Subcutaneous abdominal adipose tissue (tissue), 5 donors: ENCODE data around the gene TEX2.
"Not testable (repeated sequence)": the region's sequence is repeated elsewhere in the genome, so short reads cannot be mapped to it uniquely, and the experiment has no call there.

Experiments
- H3K27ac ChIP-seq: one replicate; pipeline ENCODE4 v1.7.0; 2013; ENCODE audit warnings: low read depth, mild to moderate bottlenecking, inconsistent platforms, low read length, moderate library complexity
- H3K27me3 ChIP-seq, 5 donors: one replicate each; pipeline ENCODE4 v1.7.0; 2013; ENCODE audit warnings: low read length in 5 of 5, inconsistent platforms in 1 of 5; ENCODE audit not compliant: control insufficient read depth in 5 of 5, insufficient read depth in 4 of 5
- H3K36me3 ChIP-seq, 5 donors: one replicate each; pipeline ENCODE4 v1.7.0; 2013; ENCODE audit warnings: low read length in 5 of 5; ENCODE audit not compliant: control insufficient read depth in 5 of 5, insufficient read depth in 5 of 5
- H3K4me1 ChIP-seq, 5 donors: one replicate each; pipeline ENCODE4 v1.7.0; 2013; ENCODE audit warnings: low read length in 5 of 5, mild to moderate bottlenecking in 3 of 5, moderate library complexity in 1 of 5; ENCODE audit not compliant: control insufficient read depth in 5 of 5, insufficient read depth in 5 of 5
- H3K4me3 ChIP-seq, 5 donors: one replicate each; pipeline ENCODE4 v1.7.0; 2013; ENCODE audit warnings: low read length in 5 of 5, low read depth in 1 of 5
- H3K9ac ChIP-seq, 5 donors: one replicate each; pipeline ENCODE4 v1.7.0; 2013; ENCODE audit warnings: low read length in 5 of 5, mild to moderate bottlenecking in 4 of 5, moderate library complexity in 3 of 5
- H3K9me3 ChIP-seq, 5 donors: one replicate each; pipeline ENCODE4 v1.7.0; 2013; ENCODE audit warnings: low read length in 5 of 5; ENCODE audit not compliant: control insufficient read depth in 5 of 5
- donor health status: healthy.
- donor health status: healthy.
- donor health status: healthy.
- donor health status: healthy.
- donor health status: healthy.

Gene TEX2

DNA sequence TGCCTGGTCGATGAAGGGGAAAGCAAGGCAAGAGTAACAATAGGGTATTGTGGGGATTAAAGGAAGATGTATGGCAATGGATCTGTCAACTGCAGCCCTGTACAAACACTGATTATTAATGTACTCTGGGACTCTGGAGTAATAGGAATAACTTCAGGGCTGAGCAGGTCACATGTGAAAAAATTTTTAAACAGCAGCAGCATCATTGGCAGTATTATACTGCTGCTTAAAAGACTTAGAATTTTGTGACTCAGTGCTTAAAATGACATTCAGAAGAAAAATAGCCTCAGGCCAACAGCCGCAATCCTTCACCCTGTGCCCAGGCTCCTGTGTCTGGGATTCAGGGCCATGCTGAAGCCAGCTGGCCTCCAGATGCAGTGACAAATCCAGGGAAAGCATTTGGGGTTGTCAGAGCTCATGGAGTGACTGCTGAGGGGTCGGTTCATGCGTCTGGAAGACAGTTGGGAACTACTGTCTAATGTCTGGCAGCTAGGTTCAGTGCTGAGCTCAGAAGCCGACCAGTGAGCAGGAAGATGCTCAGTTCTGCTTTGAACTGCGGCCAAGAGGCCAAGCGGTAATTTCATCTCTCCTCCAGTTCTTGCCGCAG is 22.2 kb downstream of the TEX2 start:
- Histone ChIP-seq H3K27ac (no peak overlapping the region), H3K9ac (peak overlapping the region in 1 of 5 donors; percentile 20), H3K4me3 (no peak overlapping the region), H3K36me3 (no peaks in the 10 kb centered on the region), H3K27me3 (no peaks in the 10 kb centered on the region), H3K4me1 (peaks cover 2 to 18% (median 13%) of the 10 kb centered on the region in 5 donors), H3K9me3 (no peaks in the 10 kb centered on the region)

GRCh38 chr17:64240261-64240740 is 22.8 kb downstream of the TEX2 start:
- H3K27me3 ChIP-seq, result no peaks in the 10 kb centered on the region
- no peak overlapping the region for H3K4me3 ChIP-seq
- H3K4me1 ChIP-seq, result peaks cover 2 to 18% (median 13%) of the 10 kb centered on the region in 5 donors
- no peaks in the 10 kb centered on the region for H3K9me3 ChIP-seq
- no peaks in the 10 kb centered on the region for H3K36me3 ChIP-seq
- H3K9ac ChIP-seq, result no peak overlapping the region
- no peak overlapping the region for H3K27ac ChIP-seq

DNA sequence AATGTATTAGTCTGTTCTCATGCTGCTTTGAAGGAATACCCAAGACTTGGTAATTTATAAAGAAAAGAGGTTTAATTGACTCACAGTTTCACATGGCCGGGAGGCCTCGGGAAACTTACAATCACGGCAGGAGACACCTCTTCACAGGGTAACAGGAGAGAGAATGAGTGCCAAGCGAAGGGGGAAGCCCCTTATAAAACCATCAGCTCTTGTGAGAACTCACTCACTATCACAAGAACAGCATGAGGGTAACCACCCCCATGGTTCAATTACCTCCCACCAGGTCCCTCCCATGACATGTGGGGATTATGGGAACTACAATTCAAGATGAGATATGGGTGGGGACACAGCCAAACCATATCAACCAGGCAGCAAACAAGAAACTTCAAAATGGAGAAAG is 24.6 kb downstream of the TEX2 start:
- H3K4me1 ChIP-seq, result peaks cover 2 to 18% (median 13%) of the 10 kb centered on the region in 5 donors
- H3K9me3 ChIP-seq, H3K9ac ChIP-seq, H3K4me3 ChIP-seq, H3K27me3 ChIP-seq, H3K27ac ChIP-seq, H3K36me3 ChIP-seq: not testable (repeated sequence)

DNA sequence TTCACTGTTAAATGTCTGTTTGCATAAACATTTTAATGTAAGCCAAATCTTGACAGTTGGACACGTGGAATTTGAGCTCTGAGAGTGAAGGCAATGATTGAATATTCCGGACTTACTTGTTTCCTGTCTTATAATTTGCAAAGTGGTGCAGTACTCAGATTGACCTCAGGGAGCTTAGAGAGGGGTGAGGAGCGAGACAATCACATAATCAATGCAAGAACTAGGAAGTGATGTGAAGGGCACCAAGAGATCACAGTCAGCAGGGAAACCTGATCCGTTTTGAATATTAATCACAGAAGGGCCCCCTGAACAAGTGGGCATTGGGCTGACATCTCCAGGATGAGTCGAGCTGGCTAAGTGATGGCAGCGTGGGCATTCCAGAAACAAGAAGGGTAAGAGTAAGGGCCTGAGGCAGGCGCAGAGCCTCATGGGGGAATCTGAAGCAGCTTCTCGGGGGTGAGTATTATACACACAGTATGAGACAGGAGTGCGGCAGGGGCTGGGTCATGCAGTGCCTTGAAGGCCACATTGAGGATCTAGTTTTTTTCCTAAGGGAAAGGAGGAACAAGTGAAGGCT is 26.1 kb downstream of the TEX2 start:
- Histone ChIP-seq H3K27ac (no peak overlapping the region), H3K4me1 (peaks cover 2 to 18% (median 13%) of the 10 kb centered on the region in 5 donors), H3K4me3 (no peak overlapping the region), H3K36me3 (no peaks in the 10 kb centered on the region), H3K9me3 (no peaks in the 10 kb centered on the region), H3K9ac (no peak overlapping the region), H3K27me3 (no peaks in the 10 kb centered on the region)

DNA sequence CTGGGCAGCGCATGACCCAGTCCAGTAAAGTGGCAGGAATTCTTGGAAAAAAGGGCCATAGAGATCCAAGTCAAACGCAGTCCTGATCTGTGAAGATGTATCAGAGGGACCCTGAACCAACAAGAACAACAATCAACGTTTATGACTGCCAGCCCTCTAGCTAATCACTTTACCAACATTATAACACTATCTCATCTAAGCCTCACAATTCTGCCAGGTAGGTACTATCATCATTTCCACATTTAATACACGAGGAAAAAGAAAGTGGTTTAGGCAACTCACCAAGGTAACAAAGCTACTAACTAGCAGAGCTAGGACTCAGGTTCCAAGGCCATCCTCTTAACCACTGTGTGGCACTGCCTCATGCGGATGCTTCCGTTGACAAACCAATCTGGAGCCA is 28.1 kb downstream of the TEX2 start:
- Histone ChIP-seq H3K4me1 (peaks cover 0 to 15% (median 13%) of the 10 kb centered on the region in 5 donors), H3K27ac (no peak overlapping the region), H3K27me3 (no peaks in the 10 kb centered on the region), H3K9me3 (no peaks in the 10 kb centered on the region), H3K36me3 (no peaks in the 10 kb centered on the region), H3K9ac (no peak overlapping the region), H3K4me3 (no peak overlapping the region)

DNA sequence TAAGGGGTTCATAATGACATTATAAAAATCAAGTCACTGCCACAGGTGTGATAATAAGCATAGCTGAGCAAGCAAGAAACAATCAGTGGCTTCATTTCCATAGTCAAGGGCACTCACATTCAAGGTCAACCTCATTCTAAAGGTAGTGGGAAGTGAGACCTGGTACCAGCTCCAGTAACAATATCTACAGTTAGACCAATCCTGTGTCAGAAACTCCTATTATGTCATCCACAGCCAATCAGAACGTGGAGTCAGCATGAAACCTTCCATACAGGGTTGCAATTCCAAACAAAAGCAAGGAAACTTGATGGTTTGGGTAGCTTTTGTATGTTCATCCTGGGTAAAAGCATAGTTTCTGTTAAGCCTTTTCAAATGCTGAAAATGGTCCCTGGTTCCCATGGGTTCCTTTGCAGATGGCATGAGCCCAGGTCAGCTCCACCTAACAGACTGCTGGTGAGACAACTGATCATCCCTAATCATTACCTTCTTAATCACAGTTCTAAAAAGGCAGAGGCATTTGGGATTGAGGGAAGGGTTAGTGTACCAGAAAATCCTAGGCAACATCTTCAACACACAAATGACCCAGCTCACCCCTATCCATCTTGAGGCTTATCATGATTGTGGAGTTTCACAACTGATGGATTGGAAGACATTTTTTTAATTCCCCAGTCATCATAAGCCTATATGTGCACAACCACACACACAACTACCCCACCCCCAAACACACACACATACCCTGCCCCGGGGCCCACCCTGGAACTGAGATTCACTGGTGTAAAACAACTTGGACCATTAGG is 30.4 kb downstream of the TEX2 start:
- H3K27me3 ChIP-seq, result no peaks in the 10 kb centered on the region
- no peak overlapping the region for H3K4me3 ChIP-seq
- H3K9ac ChIP-seq, result no peak overlapping the region
- H3K9me3 ChIP-seq, result no peaks in the 10 kb centered on the region
- H3K27ac ChIP-seq, result no peak overlapping the region
- no peaks in the 10 kb centered on the region for H3K36me3 ChIP-seq
- peaks cover 0 to 16% (median 13%) of the 10 kb centered on the region in 5 donors for H3K4me1 ChIP-seq

GRCh38 chr17:64231567-64232141 is 31.4 kb downstream of the TEX2 start:
- H3K4me3 ChIP-seq, result no peak overlapping the region
- H3K4me1 ChIP-seq, result peaks cover 0 to 16% (median 13%) of the 10 kb centered on the region in 5 donors
- H3K9ac ChIP-seq, result no peak overlapping the region
- no peaks in the 10 kb centered on the region for H3K9me3 ChIP-seq
- no peaks in the 10 kb centered on the region for H3K27me3 ChIP-seq
- H3K27ac ChIP-seq, result no peak overlapping the region
- no peaks in the 10 kb centered on the region for H3K36me3 ChIP-seq

GRCh38 chr17:64230791-64231408 is 32.2 kb downstream of the TEX2 start:
- H3K9ac ChIP-seq, result no peak overlapping the region
- no peaks in the 10 kb centered on the region for H3K9me3 ChIP-seq
- H3K27ac ChIP-seq, result peak overlapping the region; percentile 38
- no peaks in the 10 kb centered on the region for H3K27me3 ChIP-seq
- H3K36me3 ChIP-seq, result no peaks in the 10 kb centered on the region
- no peak overlapping the region for H3K4me3 ChIP-seq
- H3K4me1 ChIP-seq, result peaks cover 0 to 18% (median 14%) of the 10 kb centered on the region in 5 donors

DNA sequence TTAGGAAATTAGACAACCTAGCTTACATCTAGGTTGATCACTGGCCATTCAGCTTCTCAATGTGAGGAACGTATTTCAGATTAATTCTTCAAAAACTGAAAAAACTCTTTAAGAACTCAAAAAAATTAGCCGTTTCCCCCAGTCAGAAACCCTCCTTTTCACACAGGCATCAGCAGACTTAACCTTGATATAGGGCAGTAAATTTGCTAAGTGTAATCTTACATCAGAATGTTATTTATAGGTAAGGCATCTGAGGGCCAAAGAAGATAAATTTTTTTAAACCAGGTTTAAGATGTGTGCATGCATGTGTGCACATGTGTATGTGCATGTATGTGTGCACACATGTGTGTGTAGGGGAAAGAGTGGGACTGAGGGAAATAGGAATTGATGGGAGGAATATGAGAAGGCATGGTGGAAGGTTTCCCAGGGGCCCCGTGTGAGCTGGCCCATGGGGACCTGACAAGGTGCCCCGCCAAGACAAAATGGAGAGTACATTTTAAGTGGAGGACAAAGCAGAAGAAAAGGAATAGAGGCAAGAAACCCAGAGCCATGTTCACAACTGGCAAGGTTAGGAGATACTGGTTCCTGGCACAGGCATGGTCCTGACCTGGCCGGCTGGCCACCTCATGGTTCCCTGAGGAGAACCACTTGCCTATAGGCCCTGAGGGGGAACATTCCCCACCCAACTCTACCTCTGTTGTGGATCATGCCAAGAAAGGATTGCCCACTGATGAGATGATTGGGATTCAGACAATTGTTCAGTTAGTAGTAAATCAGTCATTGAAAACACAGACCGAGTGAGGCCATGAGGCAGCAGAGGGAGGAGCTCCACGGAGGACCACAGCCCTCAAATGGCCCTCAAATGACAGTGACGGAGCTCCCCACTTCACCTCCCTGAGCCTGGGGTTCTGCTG is 33.0 kb downstream of the TEX2 start:
- Histone ChIP-seq H3K4me3 (no peak overlapping the region), H3K9ac (no peak overlapping the region), H3K9me3 (no peaks in the 10 kb centered on the region), H3K36me3 (no peaks in the 10 kb centered on the region), H3K27ac (peak overlapping the region; percentile 38), H3K4me1 (peaks cover 0 to 22% (median 14%) of the 10 kb centered on the region in 5 donors), H3K27me3 (no peaks in the 10 kb centered on the region)
